SK-N-SH (cell line): ENCODE measurements around the gene EFCAB12. TPM values are rescaled to one million over a fixed set of nuclear protein-coding genes. Genes with fewer than 3 reads are reported as not detected.

ENCODE experiments used
- CTCF ChIA-PET: fragments of 300-600, 350-600 bp; formaldehyde crosslinking; extraction: SDS; loops from one replicate; lab custom pipeline; 2021; lab: Yijun Ruan, JAX
- POLR2A ChIA-PET: fragments of 350-600 bp; sonication (Branson Sonifier 250); formaldehyde crosslinking; extraction: SDS; loops from one replicate; lab custom pipeline; 2020; ENCODE audit warnings: antibody characterized with exemption, inconsistent platforms; lab: Yijun Ruan, JAX
- DNase-seq: peaks from one replicate; pipeline ENCODE4 v3.0.0; 2012
- H2AFZ ChIP-seq: fragments of 200-600 bp; sonication (generic); 2 replicates; pipeline ENCODE4 v1.8.1; 2016; ENCODE audit warnings: antibody characterized with exemption, mild to moderate bottlenecking, low read depth
- H3F3A ChIP-seq: fragments of 200-600 bp; sonication (generic); replicated peaks from 2 replicates; pipeline ENCODE3; 2016; ENCODE audit warnings: antibody characterized with exemption, mild to moderate bottlenecking; ENCODE audit not compliant: insufficient read depth
- H3K27ac ChIP-seq, 2 experiments: fragments of 200-500 bp in 1 of 2; fragments of 200-600 bp in 1 of 2; sonication (Bioruptor generic) in 1 of 2; sonication (generic), shearing (Covaris generic) in 1 of 2; 2 replicates each; pipeline versions ENCODE4 v1.5.1 to v1.6.1; 2014 to 2016; ENCODE audit warnings: low read depth in 2 of 2, inconsistent platforms in 1 of 2, low read length in 1 of 2, mild to moderate bottlenecking in 1 of 2, mixed read lengths in 1 of 2
- H3K27me3 ChIP-seq: fragments of 200-600 bp; sonication (generic), shearing (Covaris generic); 2 replicates; pipeline ENCODE4 v1.6.1; 2016; ENCODE audit warnings: mixed run types; ENCODE audit not compliant: insufficient read depth
- H3K36me3 ChIP-seq, 2 experiments: fragments of 200-500 bp in 1 of 2; fragments of 200-600 bp in 1 of 2; sonication (Bioruptor generic) in 1 of 2; sonication (generic) in 1 of 2; replicated peaks in 1 of 2; 2 replicates each; pipeline versions ENCODE3 to v1.5.1; 2014 to 2016; ENCODE audit warnings: low read length in 1 of 2, mild to moderate bottlenecking in 1 of 2; ENCODE audit not compliant: insufficient read depth in 2 of 2, control insufficient read depth in 1 of 2
- H3K4me1 ChIP-seq, 2 experiments: fragments of 200-500 bp in 1 of 2; fragments of 200-600 bp in 1 of 2; sonication (Bioruptor generic) in 1 of 2; sonication (generic), shearing (Covaris generic) in 1 of 2; 2 replicates each; pipeline versions ENCODE4 v1.5.1 to v1.6.1; 2014 to 2016; ENCODE audit warnings: low read depth in 1 of 2, low read length in 1 of 2, mixed run types in 1 of 2; ENCODE audit not compliant: insufficient read depth in 2 of 2, control insufficient read depth in 1 of 2
- H3K4me2 ChIP-seq: fragments of 200-600 bp; sonication (generic), shearing (Covaris generic); 2 replicates; pipeline ENCODE4 v1.6.1; 2017; ENCODE audit warnings: mixed run types
- H3K4me3 ChIP-seq, 2 experiments: fragments of 200-500 bp in 1 of 2; fragments of 200-600 bp in 1 of 2; sonication (Bioruptor generic) in 1 of 2; sonication (generic), shearing (Covaris generic) in 1 of 2; 2 replicates each; pipeline versions ENCODE4 v1.5.1 to v1.8.1; 2014 to 2016; ENCODE audit warnings: low read depth in 2 of 2, inconsistent platforms in 1 of 2, low read length in 1 of 2, mild to moderate bottlenecking in 1 of 2, mixed read lengths in 1 of 2, moderate library complexity in 1 of 2
- H3K79me2 ChIP-seq: fragments of 200-600 bp; sonication (generic); 2 replicates; pipeline ENCODE4 v1.8.1; 2017; ENCODE audit warnings: mild to moderate bottlenecking; ENCODE audit not compliant: insufficient read depth
- H3K9ac ChIP-seq: fragments of 200-600 bp; sonication (generic); 2 replicates; pipeline ENCODE4 v1.6.1; 2017; ENCODE audit warnings: mixed run types
- H3K9me2 ChIP-seq: fragments of 200-600 bp; sonication (generic); 2 replicates; pipeline ENCODE4 v1.6.1; 2017; ENCODE audit warnings: mixed run types
- H3K9me3 ChIP-seq: fragments of 200-600 bp; sonication (generic); 2 replicates; pipeline ENCODE4 v1.6.1; 2017; ENCODE audit warnings: mixed run types, mild to moderate bottlenecking, moderate library complexity
- H4K20me1 ChIP-seq: fragments of 200-600 bp; sonication (generic); 2 replicates; pipeline ENCODE4 v1.6.1; 2017; ENCODE audit warnings: mild to moderate bottlenecking, mixed run types; ENCODE audit not compliant: insufficient read depth
- CTCF ChIP-seq: fragments of 200-600 bp; sonication (generic); IDR thresholded peaks from 2 replicates; pipeline ENCODE4 v1.6.1; 2017; ENCODE audit warnings: antibody characterized with exemption, mild to moderate bottlenecking, moderate library complexity
- ELF1 ChIP-seq: IDR thresholded peaks from 2 replicates; pipeline ENCODE4 v1.4.0; 2012
- EP300 ChIP-seq, 2 experiments: IDR thresholded peaks; 2 replicates each; pipeline versions ENCODE4 v1.4.0 to v1.6.1; 2012; ENCODE audit warnings: borderline replicate concordance in 1 of 2, low read depth in 1 of 2, low read length in 1 of 2
- FOSL2 ChIP-seq: IDR thresholded peaks from 2 replicates; pipeline ENCODE4 v1.4.0; 2012; ENCODE audit warnings: low read depth, mild to moderate bottlenecking, moderate library complexity, borderline replicate concordance
- FOXJ3 ChIP-seq: sonication (generic); formaldehyde crosslinking; IDR thresholded peaks from 2 replicates; pipeline ENCODE4 v1.5.1; 2020; ENCODE audit warnings: mild to moderate bottlenecking, missing genetic modification reagents
- FOXM1 ChIP-seq: IDR thresholded peaks from 2 replicates; pipeline ENCODE4 v1.4.0; 2012; ENCODE audit warnings: low read depth, mild to moderate bottlenecking
- GATA2 ChIP-seq: sonication (generic); formaldehyde crosslinking; IDR thresholded peaks from 2 replicates; pipeline ENCODE4 v1.5.0; 2020; ENCODE audit warnings: mild to moderate bottlenecking, missing genetic modification reagents
- JUND ChIP-seq: IDR thresholded peaks from 2 replicates; pipeline ENCODE4 v1.4.0; 2012
- MEF2A ChIP-seq: IDR thresholded peaks from 2 replicates; pipeline ENCODE4 v1.4.0; 2012; ENCODE audit warnings: low read depth, borderline replicate concordance
- NFIC ChIP-seq: IDR thresholded peaks from 2 replicates; pipeline ENCODE4 v1.4.0; 2012; ENCODE audit warnings: borderline replicate concordance
- PBX3 ChIP-seq: IDR thresholded peaks from 2 replicates; pipeline ENCODE4; 2012
- POLR2AphosphoS5 ChIP-seq: IDR thresholded peaks from 2 replicates; pipeline ENCODE4 v1.6.1; 2012; ENCODE audit warnings: low read depth, low read length
- RAD21 ChIP-seq: IDR thresholded peaks from 2 replicates; pipeline ENCODE4 v1.6.1; 2012; ENCODE audit warnings: mild to moderate bottlenecking, low read length
- RCOR1 ChIP-seq: fragments of 150-350 bp; IDR thresholded peaks from 2 replicates; pipeline ENCODE4 v1.6.1; 2017; ENCODE audit warnings: antibody characterized with exemption, low read length
- REST ChIP-seq: IDR thresholded peaks from 2 replicates; pipeline ENCODE4 v1.6.1; 2012; ENCODE audit warnings: mild to moderate bottlenecking, low read depth, low read length, moderate library complexity
- RFX5 ChIP-seq: IDR thresholded peaks from 2 replicates; pipeline ENCODE4 v1.6.1; 2012; ENCODE audit warnings: mild to moderate bottlenecking, improper control_type of control experiment, low read length
- RXRA ChIP-seq: IDR thresholded peaks from 2 replicates; pipeline ENCODE4 v1.4.0; 2012; ENCODE audit warnings: low read depth, mild to moderate bottlenecking, borderline replicate concordance
- SIN3A ChIP-seq: IDR thresholded peaks from 2 replicates; pipeline ENCODE4 v1.6.1; 2012; ENCODE audit warnings: low read depth, mild to moderate bottlenecking, low read length, moderate library complexity, borderline replicate concordance
- SMC3 ChIP-seq: IDR thresholded peaks from 2 replicates; pipeline ENCODE4 v1.6.1; 2012; ENCODE audit warnings: low read depth, low read length, improper control_type of control experiment
- USF2 ChIP-seq: fragments of 150-350 bp; IDR thresholded peaks from 2 replicates; pipeline ENCODE4 v1.6.1; 2017; ENCODE audit warnings: antibody characterized with exemption, low read length, low read depth, borderline replicate concordance
- WGBS: methylation state at CpG from one replicate; pipeline ENCODE4 v1.1.6; 2017; ENCODE audit warnings: low lambda C conversion rate; 5-methylcytosine and 5-hydroxymethylcytosine counted together
- polyA plus RNA-seq, 3 experiments: library from polyadenylated mRNA; depleted of rRNA; stranded (reverse); fragments of >200 nt; gene quantifications; 2 replicates each; pipeline ENCODE4 v1.2.3, GENCODE V29; 2012

Gene EFCAB12
- polyA plus RNA-seq, 1 of the 3 experiments (the other 2 are of a cell fraction), result 0.38 TPM

GRCh38 chr3:129358177-129358771 is 70.2 kb downstream of the EFCAB12 start:
- no peak overlapping the region for H2AFZ ChIP-seq
- H3K4me3 ChIP-seq, result no peak overlapping the region
- peak; percentile 63 for DNase-seq
- no peak overlapping the region; a peak in 1 of 4 replicates for H3K27ac ChIP-seq
- 60% methylated on average over 5 of the region's 13 CpGs for WGBS
- no peaks in the 10 kb centered on the region for H3K9me2 ChIP-seq
- no peak overlapping the region for H3K4me2 ChIP-seq
- no peaks in the 10 kb centered on the region for H3K27me3 ChIP-seq
- peaks cover 0 to 32% of the 10 kb centered on the region in 2 experiments; a peak in 1 of 4 replicates for H3K4me1 ChIP-seq
- CTCF ChIA-PET, result interaction anchor here (1.3 to 1.6 kb wide), 2 partner anchors 25 to 41 kb away, joined by 3 read pairs; no protein-coding TSS in a partner anchor
- no peaks in the 10 kb centered on the region for H4K20me1 ChIP-seq
- POLR2A ChIA-PET, result interaction anchor here (0.9 to 1.2 kb wide), 2 partner anchors 42 to 43 kb away, joined by 3 to 4 read pairs; a partner anchor contains a TSS
- H3K36me3 ChIP-seq, result no peaks in the 10 kb centered on the region
- H3K9ac ChIP-seq, result no peak overlapping the region
- H3K9me3 ChIP-seq, result no peaks in the 10 kb centered on the region
- H3F3A ChIP-seq, result no peaks in the 10 kb centered on the region
- TF ChIP-seq GATA2 (CRISPR knock-in tag) (peak; percentile 58; the same call in 1 of the 2 replicates), EP300 (IDR thresholded peaks at IDR 0.05; ENCODE audit: borderline replicate concordance in 1 of 2, low read depth in 1 of 2, low read length in 1 of 2) (0 out of 4 replicates have a peak, but pooled peaks of 1 of the 2 experiments have one; percentile 16), ELF1 (no peak)
- H3K79me2 ChIP-seq, result no peaks in the 10 kb centered on the region

GRCh38 chr3:129357616-129358015 is 70.8 kb downstream of the EFCAB12 start:
- Histone ChIP-seq H3K27ac (no peak overlapping the region; a peak in 1 of 4 replicates), H3K4me1 (peaks cover 0 to 32% of the 10 kb centered on the region in 2 experiments; a peak in 1 of 4 replicates), H3K4me3 (no peak overlapping the region), H3K4me2 (no peak overlapping the region), H3F3A (no peaks in the 10 kb centered on the region), H3K9me2 (no peaks in the 10 kb centered on the region), H3K36me3 (no peaks in the 10 kb centered on the region), H2AFZ (no peak overlapping the region), H4K20me1 (no peaks in the 10 kb centered on the region), H3K9me3 (no peaks in the 10 kb centered on the region), H3K79me2 (no peaks in the 10 kb centered on the region), H3K27me3 (no peaks in the 10 kb centered on the region), H3K9ac (no peak overlapping the region)
- DNase-seq, result no peak
- POLR2A ChIA-PET, result interaction anchor here (0.9 to 1.2 kb wide), 2 partner anchors 41 to 43 kb away, joined by 3 to 4 read pairs; a partner anchor contains a TSS
- CTCF ChIA-PET, result interaction anchor here (1.6 kb wide), 1 partner anchor 41 kb away, joined by 3 read pairs; no protein-coding TSS in a partner anchor
- 95% methylated on average over 4 of the region's 9 CpGs for WGBS
- no peak for TF ChIP-seq PBX3
- TF ChIP-seq NFIC, result no peak
- no peak for TF ChIP-seq FOXM1
- TF ChIP-seq USF2, result no peak
- TF ChIP-seq RFX5, result no peak
- TF ChIP-seq SMC3, result no peak
- TF ChIP-seq REST, result no peak
- no peak for TF ChIP-seq POLR2AphosphoS5
- TF ChIP-seq JUND, result no peak
- TF ChIP-seq RCOR1, result no peak
- TF ChIP-seq ELF1, result no peak
- no peak for TF ChIP-seq FOSL2
- no peak for TF ChIP-seq SIN3A
- TF ChIP-seq CTCF, result no peak
- TF ChIP-seq FOXJ3 (CRISPR knock-in tag), result no peak
- TF ChIP-seq EP300 (IDR thresholded peaks at IDR 0.05; ENCODE audit: borderline replicate concordance in 1 of 2, low read depth in 1 of 2, low read length in 1 of 2), result no peak
- no peak for TF ChIP-seq RAD21
- no peak for TF ChIP-seq RXRA
- no peak for TF ChIP-seq MEF2A
